ENCODE data around the gene PPP1R3F. TPM values are rescaled to one million over a fixed set of nuclear protein-coding genes. Genes with fewer than 3 reads are reported as not detected.

PPP1R3F gene
- total RNA-seq, 4 donors from 2014 or later = 4.8 to 13.3 (median 5.7) TPM

GRCh38 chrX:49271341-49271740 lies 1.7 kb downstream of the PPP1R3F start:
- Histone ChIP-seq H3K27ac (no peak overlapping the region), H3K36me3 (no peaks in the 10 kb centered on the region), H3K27me3 (no peaks in the 10 kb centered on the region), H3K4me1 (peaks cover 33% of the 10 kb centered on the region), H3K9me3 (no peaks in the 10 kb centered on the region), H3K4me3 (no peak overlapping the region)
- TF ChIP-seq, protein P1, sequence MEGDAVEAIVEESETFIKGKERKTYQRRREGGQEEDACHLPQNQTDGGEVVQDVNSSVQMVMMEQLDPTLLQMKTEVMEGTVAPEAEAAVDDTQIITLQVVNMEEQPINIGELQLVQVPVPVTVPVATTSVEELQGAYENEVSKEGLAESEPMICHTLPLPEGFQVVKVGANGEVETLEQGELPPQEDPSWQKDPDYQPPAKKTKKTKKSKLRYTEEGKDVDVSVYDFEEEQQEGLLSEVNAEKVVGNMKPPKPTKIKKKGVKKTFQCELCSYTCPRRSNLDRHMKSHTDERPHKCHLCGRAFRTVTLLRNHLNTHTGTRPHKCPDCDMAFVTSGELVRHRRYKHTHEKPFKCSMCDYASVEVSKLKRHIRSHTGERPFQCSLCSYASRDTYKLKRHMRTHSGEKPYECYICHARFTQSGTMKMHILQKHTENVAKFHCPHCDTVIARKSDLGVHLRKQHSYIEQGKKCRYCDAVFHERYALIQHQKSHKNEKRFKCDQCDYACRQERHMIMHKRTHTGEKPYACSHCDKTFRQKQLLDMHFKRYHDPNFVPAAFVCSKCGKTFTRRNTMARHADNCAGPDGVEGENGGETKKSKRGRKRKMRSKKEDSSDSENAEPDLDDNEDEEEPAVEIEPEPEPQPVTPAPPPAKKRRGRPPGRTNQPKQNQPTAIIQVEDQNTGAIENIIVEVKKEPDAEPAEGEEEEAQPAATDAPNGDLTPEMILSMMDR (IDR thresholded peaks at IDR 0.05) = no peak
- TF ChIP-seq POLR2AphosphoS5 (IDR thresholded peaks at IDR 0.05) = no peak
- TF ChIP-seq POLR2A (IDR thresholded peaks at IDR 0.05) = no peak
- TF ChIP-seq EP300 (IDR thresholded peaks at IDR 0.05) = no peak
- peak in 1 of 2 donors; percentile 16 for DNase-seq (ENCODE audit: low spot score in 2 of 2)
- 90% methylated on average over 2 of the region's 2 CpGs for WGBS

- 41% methylated on average over 6 of the region's 6 CpGs for WGBS
- Histone ChIP-seq H3K4me3 (peak overlapping the region; percentile 5), H3K36me3 (no peaks in the 10 kb centered on the region), H3K9me3 (no peaks in the 10 kb centered on the region), H3K27me3 (no peaks in the 10 kb centered on the region), H3K4me1 (peaks cover 41% of the 10 kb centered on the region), H3K27ac (no peak overlapping the region)
- peak in 1 of 2 donors; percentile 19 for DNase-seq (ENCODE audit: low spot score in 2 of 2)
- TF ChIP-seq POLR2AphosphoS5 (IDR thresholded peaks at IDR 0.05) (no peak), POLR2A (IDR thresholded peaks at IDR 0.05) (no peak), EP300 (IDR thresholded peaks at IDR 0.05) (no peak)
- TF ChIP-seq, protein P1 (IDR thresholded peaks at IDR 0.05) = no peak
Measured at GRCh38 chrX:49272421-49272820, 2.8 kb downstream of the PPP1R3F start.

GRCh38 chrX:49273181-49273727 lies 3.7 kb downstream of the PPP1R3F start:
- H3K4me3 ChIP-seq = no peak overlapping the region
- no peaks in the 10 kb centered on the region for H3K9me3 ChIP-seq
- peaks cover 41% of the 10 kb centered on the region for H3K4me1 ChIP-seq
- H3K27ac ChIP-seq = no peak overlapping the region
- whole genome bisulfite sequencing = 75% methylated on average over 8 of the region's 8 CpGs
- no peak for TF ChIP-seq POLR2AphosphoS5 (IDR thresholded peaks at IDR 0.05)
- TF ChIP-seq, protein P1 (IDR thresholded peaks at IDR 0.05) = no peak
- TF ChIP-seq EP300 (IDR thresholded peaks at IDR 0.05) = no peak
- no peak for TF ChIP-seq POLR2A (IDR thresholded peaks at IDR 0.05)
- no peaks in the 10 kb centered on the region for H3K36me3 ChIP-seq
- DNase-seq (ENCODE audit: low spot score in 2 of 2) = peak in 1 of 2 donors; percentile 14
- H3K27me3 ChIP-seq = no peaks in the 10 kb centered on the region

GRCh38 chrX:49276207-49276606 lies 6.6 kb downstream of the PPP1R3F start:
- Histone ChIP-seq H3K9me3 (no peaks in the 10 kb centered on the region), H3K4me3 (no peak overlapping the region), H3K4me1 (peaks cover 30% of the 10 kb centered on the region), H3K27me3 (no peaks in the 10 kb centered on the region), H3K27ac (no peak overlapping the region), H3K36me3 (no peaks in the 10 kb centered on the region)
- 61% methylated on average over 1 of the region's 1 CpG for WGBS
- TF ChIP-seq EP300 (IDR thresholded peaks at IDR 0.05) = no peak
- TF ChIP-seq, protein P1 (IDR thresholded peaks at IDR 0.05) = no peak
- TF ChIP-seq POLR2AphosphoS5 (IDR thresholded peaks at IDR 0.05) = no peak
- no peak for DNase-seq (ENCODE audit: low spot score in 2 of 2)

- 62% methylated on average over 19 of the region's 19 CpGs for WGBS
- DNase-seq (ENCODE audit: low spot score in 2 of 2) = no peak
- H3K4me1 ChIP-seq = peaks cover 24% of the 10 kb centered on the region
- H3K27ac ChIP-seq = no peak overlapping the region
- no peak overlapping the region for H3K4me3 ChIP-seq
- no peaks in the 10 kb centered on the region for H3K9me3 ChIP-seq
- no peaks in the 10 kb centered on the region for H3K36me3 ChIP-seq
- no peaks in the 10 kb centered on the region for H3K27me3 ChIP-seq
- TF ChIP-seq EP300 (IDR thresholded peaks at IDR 0.05) = no peak
- TF ChIP-seq, protein P1 (IDR thresholded peaks at IDR 0.05) = no peak
- no peak for TF ChIP-seq POLR2A (IDR thresholded peaks at IDR 0.05)
- no peak for TF ChIP-seq POLR2AphosphoS5 (IDR thresholded peaks at IDR 0.05)
Measured at GRCh38 chrX:49276671-49277534, 7.3 kb downstream of the PPP1R3F start.

All from suprapubic skin (tissue), 4 donors.